Measurements from ENCODE around the gene ADAP1.

DNA sequence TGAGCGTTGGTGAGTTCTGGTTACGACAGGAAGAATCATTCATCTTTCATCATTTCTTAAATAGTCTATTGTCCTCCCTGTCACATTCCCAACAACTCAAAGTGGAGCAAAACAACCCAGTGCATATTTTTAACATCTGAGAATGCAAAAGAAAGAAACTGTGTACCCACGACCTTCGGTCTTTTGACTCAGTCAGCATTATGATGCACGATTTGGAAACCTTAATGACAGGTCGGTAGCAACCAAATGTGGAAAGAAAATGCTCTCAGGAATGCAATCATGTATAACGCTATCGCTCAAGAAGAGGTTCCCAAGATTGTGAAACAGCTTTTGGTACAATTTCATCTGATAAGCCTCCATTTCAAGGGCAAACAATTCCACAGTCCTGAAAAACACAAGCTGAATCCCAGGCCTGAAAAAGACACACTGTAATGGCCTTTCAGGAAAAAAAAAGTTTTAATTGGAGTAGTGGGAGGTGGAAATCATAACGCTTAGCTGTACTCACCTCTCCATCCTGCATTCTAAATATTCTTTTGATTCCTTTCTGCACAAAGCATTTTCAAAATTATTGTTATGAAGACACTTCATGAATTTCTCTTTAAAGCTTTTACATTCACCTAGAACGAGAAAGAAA is 18.3 kb upstream of the ADAP1 start:
- TF ChIP-seq FOSL1 (IDR thresholded peaks at IDR 0.05; ENCODE audit: low read depth): no peak
- TF ChIP-seq SIN3A (IDR thresholded peaks at IDR 0.05; ENCODE audit: low read depth): no peak
